ENCODE measurements around the gene ANO10. TPM values are rescaled to one million over a fixed set of nuclear protein-coding genes. Genes with fewer than 3 reads are reported as not detected.

Gene ANO10
- polyA plus RNA-seq, 3 donors, result 11.2 to 24.8 (median 21.6) TPM

DNA sequence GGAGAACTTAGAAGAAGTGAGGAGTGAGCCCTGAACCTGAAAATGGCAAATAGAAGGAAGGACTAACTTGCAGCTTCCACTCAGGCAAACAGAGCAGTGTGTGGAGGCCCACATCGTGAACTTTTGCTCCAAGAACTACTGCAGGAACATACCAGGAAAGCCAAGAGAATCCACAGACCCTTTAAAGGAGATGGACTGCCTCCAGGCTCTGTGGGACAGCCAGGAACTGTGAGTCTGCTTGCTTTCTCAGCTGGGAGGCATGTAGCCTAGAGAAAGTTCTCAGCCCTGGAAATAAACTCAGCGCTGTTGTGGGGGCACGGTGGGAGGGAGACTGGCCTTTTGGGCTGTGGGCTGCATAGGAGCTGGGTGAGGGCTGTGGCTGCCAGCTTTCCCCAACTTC lies 242.5 kb downstream of the ANO10 start:
- H3K9me3 Mint-ChIP-seq, result peaks cover 2 to 20% (median 9%) of the 10 kb centered on the region in 7 donors
- H3K9me3 ChIP-seq (replicated peaks in 1 of 2; ENCODE audit: control insufficient read depth in 1 of 2, insufficient read depth in 1 of 2, low read length in 2 of 2), result no peaks in the 10 kb centered on the region
- H3K4me3 Mint-ChIP-seq, result no peak overlapping the region
- no peaks in the 10 kb centered on the region for H4K20me1 ChIP-seq (ENCODE audit: insufficient read depth, low read length)
- H3K79me2 ChIP-seq (ENCODE audit: insufficient read depth, low read length), result no peaks in the 10 kb centered on the region
- H3K27ac Mint-ChIP-seq, result peak overlapping the region in 1 of 7 donors; percentile 78
- H3K4me1 Mint-ChIP-seq, result peaks cover 6% of the 10 kb centered on the region
- H3K27ac ChIP-seq (ENCODE audit: low read depth in 1 of 2, low read length in 2 of 2), result no peak overlapping the region
- H3K4me3 ChIP-seq (replicated peaks in 1 of 3; ENCODE audit: low read depth in 2 of 3, low read length in 3 of 3), result no peak overlapping the region
- 97% methylated on average over 3 of the region's 3 CpGs for WGBS (ENCODE audit: insufficient coverage)
- H2AFZ ChIP-seq (ENCODE audit: insufficient read depth, low read depth, low read length, poor library complexity, severe bottlenecking), result no peak overlapping the region
- H3K9ac ChIP-seq (ENCODE audit: insufficient read depth, low read length, poor library complexity, severe bottlenecking), result no peak overlapping the region
- H3K27me3 ChIP-seq (ENCODE audit: control insufficient read depth in 2 of 2, insufficient read depth in 2 of 2, low read length in 2 of 2), result no peaks in the 10 kb centered on the region
- intact Hi-C loops (cut with micrococcal nuclease), result loop anchor here in 1 of 2 donors (10.0 kb wide), 1 partner anchor 55 kb away; no protein-coding TSS in a partner anchor
- H3K36me3 Mint-ChIP-seq, result peaks cover 2 to 5% of the 10 kb centered on the region in 2 donors
- no peaks in the 10 kb centered on the region for H3K36me3 ChIP-seq (replicated peaks in 1 of 2; ENCODE audit: control insufficient read depth in 1 of 2, insufficient read depth in 2 of 2, low read length in 2 of 2)
- DNase-seq, result no peak
- H3K4me2 ChIP-seq (replicated peaks; ENCODE audit: extremely low read depth, low read length, poor library complexity, severe bottlenecking), result no peak overlapping the region
- TF ChIP-seq, protein P1, sequence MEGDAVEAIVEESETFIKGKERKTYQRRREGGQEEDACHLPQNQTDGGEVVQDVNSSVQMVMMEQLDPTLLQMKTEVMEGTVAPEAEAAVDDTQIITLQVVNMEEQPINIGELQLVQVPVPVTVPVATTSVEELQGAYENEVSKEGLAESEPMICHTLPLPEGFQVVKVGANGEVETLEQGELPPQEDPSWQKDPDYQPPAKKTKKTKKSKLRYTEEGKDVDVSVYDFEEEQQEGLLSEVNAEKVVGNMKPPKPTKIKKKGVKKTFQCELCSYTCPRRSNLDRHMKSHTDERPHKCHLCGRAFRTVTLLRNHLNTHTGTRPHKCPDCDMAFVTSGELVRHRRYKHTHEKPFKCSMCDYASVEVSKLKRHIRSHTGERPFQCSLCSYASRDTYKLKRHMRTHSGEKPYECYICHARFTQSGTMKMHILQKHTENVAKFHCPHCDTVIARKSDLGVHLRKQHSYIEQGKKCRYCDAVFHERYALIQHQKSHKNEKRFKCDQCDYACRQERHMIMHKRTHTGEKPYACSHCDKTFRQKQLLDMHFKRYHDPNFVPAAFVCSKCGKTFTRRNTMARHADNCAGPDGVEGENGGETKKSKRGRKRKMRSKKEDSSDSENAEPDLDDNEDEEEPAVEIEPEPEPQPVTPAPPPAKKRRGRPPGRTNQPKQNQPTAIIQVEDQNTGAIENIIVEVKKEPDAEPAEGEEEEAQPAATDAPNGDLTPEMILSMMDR (IDR thresholded peaks at IDR 0.05), result no peak
- H3K4me1 ChIP-seq (ENCODE audit: control insufficient read depth in 1 of 2, insufficient read depth in 2 of 2, low read length in 2 of 2), result no peaks in the 10 kb centered on the region
- H3K27me3 Mint-ChIP-seq (ENCODE audit: low read depth in 3 of 3), result peaks cover 0 to 4% (median 0%) of the 10 kb centered on the region in 3 donors

DNA sequence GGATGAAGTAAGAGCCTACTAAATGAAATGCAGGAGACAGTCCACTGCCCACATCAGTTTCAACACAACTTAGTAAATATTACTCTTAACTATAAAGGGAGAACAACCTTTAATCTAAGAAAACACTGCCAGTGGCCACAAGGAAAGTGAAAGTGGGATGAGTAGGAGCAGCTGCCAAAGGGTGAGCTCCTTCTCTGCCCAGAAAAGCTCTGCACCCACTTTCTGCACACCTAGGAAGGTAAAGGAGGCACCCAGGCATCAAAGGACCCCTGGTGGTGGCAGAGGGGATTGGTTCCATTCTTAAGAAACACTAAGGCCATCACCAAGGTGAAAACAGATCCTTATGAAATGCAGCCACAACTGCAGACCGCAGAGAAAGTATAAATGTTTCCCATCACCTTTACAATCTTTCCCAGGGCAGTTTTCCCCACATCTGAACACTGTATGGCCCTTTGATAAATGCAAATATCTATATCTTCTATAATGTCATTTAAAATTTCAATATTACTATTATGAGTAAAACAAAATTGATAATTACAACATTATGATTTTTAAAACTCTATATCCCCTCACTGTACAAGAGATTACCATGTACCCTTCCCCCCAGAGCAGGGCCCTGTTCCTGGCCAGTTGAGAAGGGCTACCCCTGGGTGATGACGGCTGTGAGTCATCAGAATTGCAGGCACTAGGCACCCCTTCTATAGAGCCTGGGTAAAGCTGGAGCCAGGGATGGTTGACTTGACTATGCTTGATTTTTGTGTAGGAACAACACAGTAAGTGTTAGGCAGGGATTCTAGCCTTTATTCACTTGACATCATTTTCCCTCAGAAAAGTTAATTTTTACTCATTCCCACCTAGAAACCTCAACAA lies 243.5 kb downstream of the ANO10 start:
- no peak overlapping the region for H2AFZ ChIP-seq (ENCODE audit: insufficient read depth, low read depth, low read length, poor library complexity, severe bottlenecking)
- H3K79me2 ChIP-seq (ENCODE audit: insufficient read depth, low read length), result no peaks in the 10 kb centered on the region
- no peak overlapping the region for H3K4me3 Mint-ChIP-seq
- H3K4me1 Mint-ChIP-seq, result peaks cover 6% of the 10 kb centered on the region
- no peak overlapping the region for H3K9ac ChIP-seq (ENCODE audit: insufficient read depth, low read length, poor library complexity, severe bottlenecking)
- no peaks in the 10 kb centered on the region for H4K20me1 ChIP-seq (ENCODE audit: insufficient read depth, low read length)
- H3K9me3 Mint-ChIP-seq, result peaks cover 2 to 14% (median 9%) of the 10 kb centered on the region in 7 donors
- peak; percentile 25 to 46 (median 38) for DNase-seq
- no peaks in the 10 kb centered on the region for H3K4me1 ChIP-seq (ENCODE audit: control insufficient read depth in 1 of 2, insufficient read depth in 2 of 2, low read length in 2 of 2)
- TF ChIP-seq, protein P1 (IDR thresholded peaks at IDR 0.05), result peak; percentile 79
- H3K9me3 ChIP-seq (replicated peaks in 1 of 2; ENCODE audit: control insufficient read depth in 1 of 2, insufficient read depth in 1 of 2, low read length in 2 of 2), result no peaks in the 10 kb centered on the region
- no peak overlapping the region for H3K4me2 ChIP-seq (replicated peaks; ENCODE audit: extremely low read depth, low read length, poor library complexity, severe bottlenecking)
- no peaks in the 10 kb centered on the region for H3K27me3 ChIP-seq (ENCODE audit: control insufficient read depth in 2 of 2, insufficient read depth in 2 of 2, low read length in 2 of 2)
- peaks cover 2 to 5% of the 10 kb centered on the region in 2 donors for H3K36me3 Mint-ChIP-seq
- intact Hi-C loops (cut with micrococcal nuclease), result loop anchor here in 1 of 2 donors (10.0 kb wide), 1 partner anchor 54 kb away; no protein-coding TSS in a partner anchor
- WGBS (ENCODE audit: insufficient coverage), result no CpG with 5 or more reads among the region's 2 CpGs
- H3K4me3 ChIP-seq (replicated peaks in 1 of 3; ENCODE audit: low read depth in 2 of 3, low read length in 3 of 3), result no peak overlapping the region
- peaks cover 0 to 4% (median 0%) of the 10 kb centered on the region in 3 donors for H3K27me3 Mint-ChIP-seq (ENCODE audit: low read depth in 3 of 3)
- H3K36me3 ChIP-seq (replicated peaks in 1 of 2; ENCODE audit: control insufficient read depth in 1 of 2, insufficient read depth in 2 of 2, low read length in 2 of 2), result no peaks in the 10 kb centered on the region
- peak overlapping the region in 4 of 7 donors; percentile 13 to 73 (median 40) for H3K27ac Mint-ChIP-seq
- no peak overlapping the region for H3K27ac ChIP-seq (ENCODE audit: low read depth in 1 of 2, low read length in 2 of 2)
